GM11168 (cell line): ENCODE data around the gene PPP2R5A.
"Not testable (repeated sequence)": the region's sequence is repeated elsewhere in the genome, so short reads cannot be mapped to it uniquely, and the experiment has no call there.

Source experiments
- in situ Hi-C: fragments of 300-500 bp; cut with MboI; formaldehyde crosslinking; loops from one replicate; pipeline ENCODE4 v1.12.0; 2022; ENCODE audit warnings: low sequenced_read_pairs; ENCODE audit not compliant: unreplicated experiment

Gene PPP2R5A

DNA sequence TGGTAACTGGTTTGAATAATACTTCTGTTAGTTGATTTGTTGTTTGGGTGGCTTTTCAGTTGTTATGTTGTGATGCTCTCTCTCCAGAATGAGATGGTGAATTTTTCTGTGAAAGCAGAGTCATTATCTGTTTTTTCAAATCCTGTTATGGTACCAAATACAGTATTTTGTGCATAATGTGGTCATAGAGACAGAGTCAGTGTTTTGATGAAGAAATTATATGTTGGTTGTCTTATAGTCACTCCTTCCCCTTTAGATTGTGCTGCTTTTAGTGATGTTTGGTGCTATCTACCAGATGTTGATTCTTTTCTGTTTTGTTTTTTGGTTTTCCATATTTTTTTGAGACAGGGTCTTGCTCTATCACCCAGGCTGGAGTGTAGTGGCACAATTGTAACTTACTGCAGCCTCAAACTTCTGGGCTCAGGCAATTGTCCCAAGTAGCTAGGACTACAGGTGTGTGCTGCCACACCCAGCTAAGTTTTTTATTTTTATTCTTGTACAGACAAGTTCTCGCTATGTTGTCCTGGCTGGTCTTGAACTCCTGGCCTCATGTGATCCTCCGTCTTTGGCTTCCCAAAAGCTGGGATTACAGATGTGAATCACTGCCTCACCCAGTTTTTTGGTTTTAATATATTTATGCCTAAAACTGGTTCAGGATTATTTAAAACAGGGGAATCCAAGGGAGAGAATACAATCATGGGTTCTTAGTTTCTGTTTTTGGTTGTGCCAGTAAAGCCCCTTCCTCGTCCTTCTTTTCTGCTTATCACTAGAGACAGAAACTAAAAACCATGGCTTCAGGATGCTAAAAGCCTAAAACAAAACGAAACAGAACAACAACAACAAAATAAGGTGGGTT is 7.3 kb downstream of the PPP2R5A start:
- in situ Hi-C loops: no loop called here

DNA sequence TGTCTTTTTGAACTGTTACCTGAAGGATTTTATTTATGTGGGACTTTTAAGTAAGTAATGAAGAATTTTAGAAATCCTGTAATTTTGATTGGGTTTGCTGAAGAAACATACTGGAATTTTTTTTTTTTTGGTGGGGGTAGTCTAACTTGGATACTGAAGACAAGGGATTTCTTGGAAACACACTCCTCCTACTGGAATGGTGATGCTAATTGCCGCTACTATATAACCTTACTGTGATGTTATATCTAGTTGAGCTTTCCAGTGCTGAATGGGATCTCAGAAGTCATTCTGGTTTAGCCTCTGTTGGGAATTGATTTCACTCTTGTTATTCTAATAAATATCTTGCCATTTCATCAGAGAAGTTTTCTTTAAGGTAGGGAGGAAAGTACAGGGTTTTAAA is 8.4 kb downstream of the PPP2R5A start:
- in situ Hi-C loops: no loop called here

DNA sequence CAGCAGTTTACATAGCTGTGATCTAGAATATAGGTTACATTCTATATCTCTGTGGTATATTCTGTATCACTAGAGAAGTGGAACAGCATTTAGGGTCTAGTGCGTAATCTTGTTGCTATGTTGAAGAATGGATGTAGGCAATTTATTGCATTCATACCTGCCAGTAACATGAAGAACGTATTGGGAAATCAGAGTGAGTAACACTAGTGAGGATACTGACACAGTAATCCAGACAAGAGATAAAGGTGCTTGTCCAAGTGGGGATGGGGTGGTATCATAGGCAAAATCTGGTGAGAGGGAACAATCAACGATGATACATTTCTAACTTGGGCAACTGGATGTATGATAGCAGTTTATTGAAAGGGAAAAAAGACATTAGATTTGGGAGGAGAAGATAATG is 9.8 kb downstream of the PPP2R5A start:
- in situ Hi-C loops: no loop called here

DNA sequence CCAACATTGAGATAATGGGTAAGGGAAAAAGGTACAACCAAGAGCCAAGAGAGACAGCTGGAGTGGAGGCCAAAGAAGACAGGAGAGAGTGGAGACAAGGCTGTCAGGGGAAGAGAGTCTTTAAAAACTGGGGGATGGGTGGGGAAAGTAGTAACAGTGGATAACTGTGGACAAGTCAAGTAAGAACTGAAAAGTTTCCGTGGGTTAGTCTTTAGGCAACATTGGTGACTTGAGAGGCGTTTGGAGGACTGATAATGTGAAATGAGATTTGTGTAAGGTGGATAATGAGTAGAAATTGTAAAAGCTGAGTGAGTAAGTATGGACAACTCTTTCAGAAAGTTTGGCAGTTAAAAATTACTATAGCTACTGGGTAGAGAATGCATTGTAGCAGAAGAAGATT is 10.4 kb downstream of the PPP2R5A start:
- in situ Hi-C loops: no loop called here

DNA sequence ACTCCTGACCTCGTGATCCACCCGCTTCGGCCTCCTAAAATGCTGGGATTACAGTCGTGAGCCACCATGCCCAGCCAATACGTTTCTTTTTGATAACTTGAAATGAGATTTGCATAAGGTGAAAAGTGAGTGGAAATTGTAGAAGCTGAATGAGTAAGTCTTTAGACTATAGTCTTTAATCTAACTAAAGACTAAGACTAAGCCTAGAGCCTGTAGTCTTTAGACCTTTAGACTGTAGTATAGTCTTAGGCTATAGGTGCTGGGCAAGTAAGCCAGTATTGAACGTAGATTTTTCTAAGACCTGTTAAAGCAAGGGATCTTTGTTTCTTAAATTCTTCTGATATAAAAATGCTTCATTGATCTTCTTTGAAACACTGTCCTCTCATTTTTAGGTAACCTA is 12.1 kb downstream of the PPP2R5A start:
- in situ Hi-C loops: no loop called here

DNA sequence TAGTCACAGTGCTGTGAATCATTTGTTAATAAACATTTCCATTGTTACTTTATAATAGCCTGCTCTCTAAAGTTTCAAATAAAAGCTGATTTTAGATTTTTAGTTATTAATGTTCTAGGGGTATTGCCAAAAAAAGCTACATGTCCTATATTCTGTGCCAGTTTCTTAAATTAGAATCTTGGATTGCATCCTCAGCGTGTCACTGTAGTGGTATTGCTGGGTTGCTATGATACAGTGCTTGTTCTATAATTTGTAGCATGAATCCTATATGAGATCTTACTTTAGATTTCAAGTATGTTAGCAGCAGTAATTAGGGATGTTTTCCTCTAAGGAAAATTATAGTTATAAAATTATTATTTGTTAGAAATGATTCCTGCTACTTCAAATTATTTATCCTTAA is 16.4 kb downstream of the PPP2R5A start:
- in situ Hi-C loops: no loop called here

DNA sequence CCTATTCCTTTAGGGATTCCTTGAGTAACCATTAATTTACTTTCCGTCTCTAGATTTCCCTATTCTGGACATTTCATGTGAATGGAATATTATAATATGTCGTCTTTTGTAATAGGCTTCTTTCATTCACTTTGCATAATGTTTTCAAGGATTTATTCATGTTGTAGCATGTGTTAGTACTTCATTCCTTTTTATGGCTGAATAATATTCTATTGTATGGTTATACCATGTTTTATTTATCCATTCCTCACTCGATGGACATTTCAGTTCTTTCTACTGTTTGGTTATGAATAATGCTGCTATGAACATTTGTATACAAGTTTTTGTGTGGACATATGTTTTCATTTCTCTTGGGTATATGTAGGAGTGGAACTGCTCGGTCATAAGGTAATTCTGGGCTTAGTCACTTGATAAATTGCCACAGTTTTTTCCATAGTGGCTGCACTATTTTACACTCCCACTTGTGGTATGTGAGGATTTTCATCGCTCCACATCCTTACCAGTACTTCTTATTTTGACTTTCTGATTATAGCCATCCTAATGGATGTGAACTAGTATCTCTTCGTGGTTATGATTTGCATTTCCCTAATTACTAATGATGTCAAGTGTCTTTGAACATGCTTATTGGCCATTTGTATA is 17.7 kb downstream of the PPP2R5A start:
- in situ Hi-C loops: no loop called here

DNA sequence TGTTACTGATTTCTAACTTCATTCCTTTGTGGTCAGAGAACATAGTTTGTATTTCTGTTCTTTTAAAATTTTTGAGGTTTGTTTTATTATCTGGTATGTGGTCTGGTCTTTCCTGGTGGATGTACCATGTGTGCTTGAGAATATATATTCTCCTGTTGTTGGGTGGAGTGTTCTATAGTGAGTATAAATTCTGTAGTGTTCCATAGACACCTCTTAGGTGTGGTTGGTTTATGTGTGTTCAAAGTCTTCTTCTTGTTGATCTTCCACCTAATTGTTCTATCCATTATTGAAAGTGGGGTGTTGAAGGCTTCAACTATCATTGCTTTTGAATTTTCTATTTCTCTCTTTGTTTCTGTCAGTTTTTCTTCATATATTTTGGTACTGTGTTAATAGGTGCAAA is 20.1 kb downstream of the PPP2R5A start:
- in situ Hi-C loops: no loop called here

DNA sequence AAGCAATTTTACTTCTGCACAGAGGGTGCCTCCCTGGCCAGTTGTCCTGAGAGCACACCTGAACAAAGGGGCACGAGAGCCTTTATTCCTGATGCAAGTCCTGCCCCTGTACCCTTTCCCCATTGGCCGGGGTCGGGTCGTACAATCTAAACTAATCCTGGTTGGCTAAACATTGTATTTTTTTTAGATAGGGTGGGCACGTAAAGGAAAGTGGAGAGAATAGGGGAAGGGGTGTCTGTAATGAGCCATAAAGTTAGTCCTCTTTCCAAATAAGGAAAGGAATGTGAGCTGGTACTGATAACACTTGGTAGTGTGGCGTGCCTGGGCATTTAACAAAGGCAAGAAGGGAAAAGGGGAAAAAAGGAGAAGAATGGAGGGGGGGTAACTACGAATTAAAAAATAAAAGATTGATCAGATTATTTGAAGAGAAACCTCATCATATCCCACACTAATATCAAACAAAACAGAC is 20.8 kb downstream of the PPP2R5A start:
- in situ Hi-C loops: not testable (repeated sequence)

DNA sequence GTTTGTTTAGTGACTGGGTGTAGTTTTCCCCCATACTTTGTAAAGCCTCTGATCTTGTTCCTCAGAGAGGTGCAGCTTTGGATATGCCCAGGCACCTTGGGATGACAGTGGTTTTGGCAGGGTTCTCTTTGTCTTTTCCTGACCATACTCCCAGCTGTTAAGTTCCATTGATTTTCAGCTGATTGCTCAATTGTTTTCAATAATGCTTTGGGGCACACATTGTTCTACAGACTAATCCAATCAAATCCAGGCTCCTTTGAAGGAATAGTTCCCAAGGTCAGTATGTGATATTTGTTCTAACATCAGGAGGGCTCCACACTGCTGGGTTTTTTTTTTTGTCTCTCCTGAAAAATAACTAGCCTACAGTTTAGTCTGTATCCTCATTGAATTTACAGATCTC is 24.8 kb downstream of the PPP2R5A start:
- in situ Hi-C loops: no loop called here

DNA sequence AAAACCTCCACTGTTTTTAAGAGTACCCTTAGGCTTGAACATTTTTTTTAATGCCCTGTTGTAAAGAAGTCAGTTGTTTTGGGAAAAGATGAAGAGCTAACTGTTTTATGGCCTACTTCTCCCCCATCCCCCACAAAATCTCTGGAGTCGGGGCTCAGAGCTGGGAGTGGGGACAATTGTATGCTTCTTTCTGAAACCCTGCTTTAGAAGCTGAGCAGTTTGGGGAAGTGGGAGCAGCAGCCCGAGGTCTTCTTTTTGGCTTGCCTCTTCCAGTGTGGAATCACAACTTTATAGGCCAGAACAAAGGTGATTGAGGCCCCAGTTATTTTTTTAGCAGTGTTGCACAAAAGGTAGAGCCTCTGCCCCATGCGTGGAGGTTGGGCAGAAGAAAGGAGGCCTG is 25.2 kb downstream of the PPP2R5A start:
- in situ Hi-C loops: no loop called here

DNA sequence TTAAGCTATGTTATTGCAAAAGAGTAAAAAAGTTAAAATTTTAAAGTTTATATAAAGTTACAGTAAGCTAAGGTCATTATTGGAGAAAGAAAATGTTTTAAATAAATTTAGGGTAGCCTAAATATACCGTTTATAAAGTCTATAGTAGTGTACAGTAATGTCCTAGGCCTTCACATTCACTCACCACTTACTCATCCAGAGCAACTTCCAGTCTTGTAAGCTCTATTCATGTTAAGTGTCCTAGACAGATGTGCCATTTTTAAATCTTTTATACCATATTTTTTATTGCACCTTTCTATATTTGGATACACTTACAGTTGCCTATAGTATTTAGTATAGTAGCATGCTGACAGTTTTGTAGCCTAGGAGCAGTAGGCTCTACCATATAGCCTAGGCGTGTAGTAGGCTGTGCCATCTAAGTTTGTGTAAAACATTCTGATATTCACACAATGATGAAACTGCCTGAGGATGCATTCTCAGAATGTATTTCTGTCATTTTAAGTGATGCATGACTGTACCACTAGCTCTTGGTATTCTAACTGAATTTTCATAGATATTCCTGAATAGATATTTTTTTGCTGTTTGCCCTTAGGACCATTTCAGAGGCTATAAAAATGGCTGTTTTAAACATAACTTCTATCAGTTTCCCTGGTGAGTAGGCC is 26.8 kb downstream of the PPP2R5A start:
- in situ Hi-C loops: no loop called here

DNA sequence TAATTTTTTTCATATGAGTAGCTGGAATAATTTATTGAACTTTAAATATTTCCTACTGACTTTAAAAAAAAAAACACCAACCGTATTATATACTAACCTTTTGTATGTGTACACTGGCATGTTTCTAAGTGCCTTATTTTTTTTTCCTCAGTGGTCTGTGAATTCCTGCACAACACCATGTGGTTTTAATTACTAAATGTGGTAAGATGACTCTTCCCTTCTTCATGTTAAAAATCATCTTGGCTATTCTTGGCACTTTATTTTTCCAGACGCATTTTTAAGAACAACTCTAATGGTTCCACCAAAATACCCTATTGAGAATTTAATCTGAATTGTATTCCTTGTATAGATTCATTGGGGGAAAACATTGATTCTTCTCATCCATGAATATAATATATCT is 28.4 kb downstream of the PPP2R5A start:
- in situ Hi-C loops: no loop called here

DNA sequence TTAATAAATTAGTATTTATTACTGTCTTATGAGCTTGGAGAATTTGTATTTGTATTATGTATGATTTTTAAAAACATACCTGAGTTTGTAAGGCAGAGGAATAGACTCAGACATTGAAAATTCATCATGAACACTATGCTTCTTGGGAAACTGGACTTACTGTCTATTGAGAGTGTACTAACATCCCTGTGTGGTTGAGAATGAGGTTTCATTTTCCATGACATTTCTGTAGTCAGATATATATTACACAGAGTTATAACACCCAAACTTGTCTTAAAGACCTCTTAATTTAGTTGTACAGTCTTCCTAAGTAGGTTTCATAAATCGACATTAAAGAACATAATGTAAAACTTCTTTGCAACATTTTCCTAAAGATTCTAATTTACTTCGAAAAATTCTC is 30.0 kb downstream of the PPP2R5A start:
- in situ Hi-C loops: no loop called here

DNA sequence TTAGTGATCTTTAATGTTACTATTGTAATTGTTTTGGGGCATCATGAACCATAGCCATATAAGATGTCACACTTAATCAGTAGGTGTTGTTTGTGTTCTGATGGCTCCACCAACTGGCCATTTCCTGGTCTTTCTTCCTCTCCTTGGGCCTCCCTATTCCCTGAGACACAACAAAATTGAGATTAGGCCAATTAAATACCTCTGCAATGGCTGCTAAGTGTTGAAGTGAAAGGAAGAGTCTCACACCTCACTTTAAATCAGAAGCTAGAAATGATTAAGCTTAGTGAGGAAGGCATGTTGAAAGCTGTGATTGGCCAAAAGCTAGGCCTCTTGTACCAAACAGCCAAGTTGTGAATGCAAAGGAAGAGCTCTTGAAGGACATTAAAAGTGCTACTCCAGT is 30.7 kb downstream of the PPP2R5A start:
- in situ Hi-C loops: no loop called here

DNA sequence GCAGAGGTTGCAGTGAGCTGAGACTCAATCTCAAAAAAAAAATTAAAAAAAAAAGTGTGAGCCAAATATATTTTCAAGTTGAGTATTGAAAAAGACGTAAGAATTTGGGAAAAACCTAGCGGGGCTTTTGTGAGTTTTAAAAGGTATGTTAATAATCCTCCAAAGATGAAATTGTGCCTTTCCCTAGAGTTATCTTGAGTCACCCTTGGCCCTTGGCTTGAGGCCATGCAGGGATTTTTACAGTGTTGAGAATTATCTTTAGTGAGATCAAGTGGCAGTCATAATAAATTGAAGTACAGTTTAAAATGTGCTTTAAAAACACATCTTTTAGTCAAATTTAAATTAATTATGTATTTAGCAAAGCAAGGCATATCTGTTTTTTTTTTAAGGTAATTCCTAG is 32.7 kb downstream of the PPP2R5A start:
- in situ Hi-C loops: no loop called here

DNA sequence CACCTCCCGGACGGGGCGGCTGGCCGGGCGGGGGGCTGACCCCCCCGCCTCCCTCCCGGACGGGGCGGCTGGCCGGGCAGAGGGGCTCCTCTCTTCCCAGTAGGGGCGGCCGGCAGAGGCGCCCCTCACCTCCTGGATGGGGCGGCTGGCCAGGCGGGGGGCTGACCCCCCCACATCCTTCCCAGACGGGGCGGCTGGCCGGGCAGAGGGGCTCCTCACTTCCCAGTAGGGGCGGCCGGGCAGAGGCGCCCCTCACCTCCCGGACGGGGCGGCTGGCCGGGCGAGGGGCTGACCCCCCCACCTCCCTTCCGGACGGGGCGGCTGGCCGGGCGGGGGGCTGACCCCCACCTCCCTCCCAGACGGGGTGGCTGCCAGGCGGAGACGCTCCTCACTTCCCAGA is 35.8 kb downstream of the PPP2R5A start:
- in situ Hi-C loops: not testable (repeated sequence)

DNA sequence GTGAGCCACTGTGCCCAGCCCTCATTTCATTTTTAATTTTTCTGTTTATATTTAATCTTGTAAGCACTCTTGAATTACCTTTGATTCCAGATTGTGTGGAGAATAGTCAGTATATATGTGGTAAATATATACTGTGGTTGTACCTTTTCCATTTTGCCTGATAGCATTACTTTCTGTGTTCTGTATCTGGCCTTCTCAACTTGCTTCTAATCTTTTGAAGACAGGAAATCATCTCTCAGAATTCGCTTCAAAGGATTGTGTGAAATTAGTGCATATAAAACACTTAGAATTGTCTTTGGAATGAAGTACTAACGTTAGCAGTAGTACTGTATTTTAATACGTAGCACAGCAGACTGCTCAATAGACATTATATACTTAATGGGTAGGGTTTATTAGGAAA is 37.9 kb downstream of the PPP2R5A start:
- in situ Hi-C loops: no loop called here

DNA sequence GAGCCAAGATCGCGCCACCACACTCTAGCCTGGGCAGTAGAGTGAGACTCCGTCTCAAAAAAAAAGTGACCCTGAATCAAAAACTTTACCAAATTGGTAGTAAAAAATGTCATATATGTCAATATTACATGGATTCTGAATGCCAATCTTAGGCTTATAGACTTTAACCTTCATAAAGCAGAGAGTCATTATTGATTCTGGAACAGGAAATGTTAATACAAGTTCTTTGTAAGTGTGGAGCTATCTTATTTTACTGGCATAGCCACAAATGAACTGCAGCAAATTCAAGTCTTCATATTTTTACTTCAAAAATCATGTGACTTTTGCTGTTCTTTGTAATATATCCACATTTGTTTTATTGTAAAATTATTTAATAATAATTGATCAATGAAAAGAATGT is 41.3 kb downstream of the PPP2R5A start:
- in situ Hi-C loops: no loop called here

DNA sequence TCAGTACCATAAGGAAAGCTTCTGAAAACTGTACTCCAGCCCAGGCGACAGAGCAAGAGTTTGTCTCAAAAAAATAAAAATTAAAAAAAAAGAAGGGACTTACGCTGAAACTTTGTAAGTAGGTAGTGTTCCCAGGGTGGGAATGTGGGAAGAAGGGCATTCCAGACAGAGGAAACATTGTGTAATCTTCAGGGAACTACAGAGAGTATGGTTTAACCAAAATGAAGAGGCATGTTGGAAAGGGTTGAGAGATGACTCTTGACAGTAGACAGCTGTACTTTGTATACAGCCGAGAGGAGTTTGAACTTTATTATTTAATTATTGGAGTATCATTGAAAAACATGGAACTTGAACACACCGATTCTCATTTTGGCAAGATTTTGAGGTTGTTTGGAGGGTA is 43.0 kb downstream of the PPP2R5A start:
- in situ Hi-C loops: no loop called here

DNA sequence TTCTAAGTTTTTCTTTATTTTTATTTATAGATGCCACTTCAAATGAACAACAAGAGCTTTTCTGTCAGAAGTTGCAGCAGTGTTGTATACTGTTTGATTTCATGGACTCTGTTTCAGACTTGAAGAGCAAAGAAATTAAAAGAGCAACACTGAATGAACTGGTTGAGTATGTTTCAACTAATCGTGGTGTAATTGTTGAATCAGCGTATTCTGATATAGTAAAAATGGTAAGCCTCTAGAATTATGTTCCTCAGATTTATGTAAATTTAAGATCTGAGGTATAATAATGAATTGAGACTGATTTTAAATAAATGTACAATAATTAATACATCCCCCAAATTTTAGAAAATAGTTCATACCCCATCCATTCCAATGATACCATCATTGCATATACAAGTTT is 43.9 kb downstream of the PPP2R5A start:
- in situ Hi-C loops: no loop called here
